Stimulated activated CD8-positive, alpha-beta memory T cell treated with anti-CD3 and anti-CD28 coated beads, Interleukin-15, amount 100 ng/mL, for 48 hours (primary cell): Measurements from ENCODE around the gene SUN5.

Source experiments
- DNase-seq, 2 donors: peaks; one replicate each; pipeline ENCODE4 v3.0.0-alpha.2; 2020; ENCODE audit warnings: low read depth in 2 of 2

The SUN5 gene

GRCh38 chr20:32995802-32996201, 8.4 kb downstream of the SUN5 start:
- no peak for DNase-seq

GRCh38 chr20:32993496-32994050, 10.7 kb downstream of the SUN5 start:
- DNase-seq = no peak

GRCh38 chr20:32991792-32992641, 12.2 kb downstream of the SUN5 start:
- DNase-seq = no peak

- DNase-seq = no peak
These were observed 12.8 kb downstream of the SUN5 start for GRCh38 chr20:32991383-32991782.

GRCh38 chr20:32990426-32990825, 13.8 kb downstream of the SUN5 start:
- DNase-seq = no peak

- no peak for DNase-seq
These were observed 14.5 kb downstream of the SUN5 start for GRCh38 chr20:32989507-32990283.

- DNase-seq = no peak
These were observed 16.2 kb downstream of the SUN5 start for GRCh38 chr20:32988008-32988407.

GRCh38 chr20:32987044-32987825, 17.0 kb downstream of the SUN5 start:
- DNase-seq = no peak

- DNase-seq = no peak
These were observed 17.8 kb downstream of the SUN5 start for GRCh38 chr20:32986331-32986966.

- no peak for DNase-seq
These were observed 18.6 kb downstream of the SUN5 start for GRCh38 chr20:32985596-32985995.

- DNase-seq = no peak
These were observed 19.4 kb downstream of the SUN5 start for GRCh38 chr20:32984631-32985354.

GRCh38 chr20:32984196-32984595, 20.0 kb downstream of the SUN5 start:
- DNase-seq = no peak

GRCh38 chr20:32983459-32984112, 20.6 kb downstream of the SUN5 start:
- DNase-seq = no peak

GRCh38 chr20:32982617-32983458, 21.4 kb downstream of the SUN5 start:
- no peak for DNase-seq

- no peak for DNase-seq
These were observed 23.2 kb downstream of the SUN5 start for GRCh38 chr20:32980990-32981389.

GRCh38 chr20:32980131-32980941, 23.9 kb downstream of the SUN5 start:
- no peak for DNase-seq

- DNase-seq = no peak
These were observed 24.8 kb downstream of the SUN5 start for GRCh38 chr20:32979201-32979998.

GRCh38 chr20:32978009-32978335, 26.3 kb downstream of the SUN5 start:
- DNase-seq = no peak
